B cell (primary cell): ENCODE measurements around the gene BOD1. TPM values are rescaled to one million over a fixed set of nuclear protein-coding genes. Genes with fewer than 3 reads are reported as not detected.

Experiments
- ATAC-seq: fragments of 200-7000 bp; cut with Tn5 transposase; one replicate; pipeline ENCODE4 v1.10.0; 2021; ENCODE audit warnings: low read depth, mild to moderate bottlenecking, moderate number of reproducible peaks, moderate library complexity
- CTCF ChIA-PET: fragments of 350-600 bp; sonication (Branson Sonifier 250); formaldehyde crosslinking; loops from one replicate; lab custom pipeline; 2021; ENCODE audit warnings: antibody characterized with exemption, inconsistent platforms; lab: Charles Lee
- POLR2A ChIA-PET: fragments of 350-600 bp; sonication (Branson Sonifier 250); formaldehyde crosslinking; loops from one replicate; lab custom pipeline; 2021; ENCODE audit warnings: antibody characterized with exemption; lab: Charles Lee
- DNase-seq: peaks from one replicate; pipeline ENCODE4 v3.0.0; 2013
- H2AFZ ChIP-seq: 2 replicates; pipeline ENCODE4 v1.6.1; 2012; ENCODE audit warnings: mild to moderate bottlenecking, low read depth, low read length; ENCODE audit not compliant: insufficient read depth, poor library complexity, severe bottlenecking
- H3K27ac ChIP-seq, 2 donors: 1 replicate in 1 of 2; 2 replicates in 1 of 2; pipeline ENCODE4 v1.5.1; 2012 to 2013; ENCODE audit warnings: low read length in 2 of 2, mild to moderate bottlenecking in 2 of 2, moderate library complexity in 1 of 2
- H3K27me3 ChIP-seq, 4 experiments: fragments of 200-600 bp in 1 of 4; sonication (generic) in 1 of 4; replicated peaks in 1 of 4; 1 replicate in 2 of 4; 2 replicates in 2 of 4; pipeline versions ENCODE4 v1.6.1 to v1.7.0; 2013 to 2016; ENCODE audit warnings: low read length in 3 of 4, mild to moderate bottlenecking in 2 of 4, mixed read lengths in 1 of 4, moderate library complexity in 1 of 4; ENCODE audit not compliant: insufficient read depth in 4 of 4, control insufficient read depth in 3 of 4; ENCODE audit errors: control extremely low read depth in 1 of 4
- H3K36me3 ChIP-seq, 2 experiments: replicated peaks in 1 of 2; 1 replicate in 1 of 2; 2 replicates in 1 of 2; pipeline versions ENCODE4 v1.6.1 to v1.7.1; 2013; ENCODE audit warnings: low read length in 1 of 2; ENCODE audit not compliant: insufficient read depth in 2 of 2, control insufficient read depth in 1 of 2; ENCODE audit errors: control extremely low read depth in 1 of 2, extremely low read depth in 1 of 2
- H3K4me1 ChIP-seq, 2 donors: fragments of 200-600 bp in 1 of 2; sonication (generic) in 1 of 2; 1 replicate in 1 of 2; 2 replicates in 1 of 2; pipeline versions ENCODE4 v1.5.1 to v1.6.1; 2013 to 2017; ENCODE audit warnings: low read length in 2 of 2; ENCODE audit not compliant: control insufficient read depth in 2 of 2, insufficient read depth in 2 of 2
- H3K4me2 ChIP-seq: replicated peaks from 2 replicates; pipeline ENCODE3; 2012; ENCODE audit warnings: mild to moderate bottlenecking, low read depth, low read length; ENCODE audit not compliant: poor library complexity, severe bottlenecking
- H3K4me3 ChIP-seq, 5 experiments: fragments of 200-600 bp in 1 of 5; sonication (generic) in 1 of 5; 1 replicate in 3 of 5; 2 replicates in 2 of 5; pipeline versions ENCODE4 v1.5.1 to v1.7.0; 2011 to 2016; ENCODE audit warnings: low read length in 4 of 5, mild to moderate bottlenecking in 4 of 5, low read depth in 2 of 5, control low read depth in 1 of 5, moderate library complexity in 1 of 5; ENCODE audit not compliant: insufficient read depth in 1 of 5; ENCODE audit errors: control extremely low read depth in 1 of 5, extremely low read depth in 1 of 5
- H3K79me2 ChIP-seq: fragments of 200-600 bp; sonication (generic); one replicate; pipeline ENCODE4 v1.6.0; 2016; ENCODE audit warnings: low read length; ENCODE audit not compliant: control insufficient read depth, insufficient read depth
- H3K9ac ChIP-seq: fragments of 200-600 bp; sonication (generic); 2 replicates; pipeline ENCODE4 v1.6.1; 2017; ENCODE audit warnings: mild to moderate bottlenecking, low read length, moderate library complexity
- H3K9me3 ChIP-seq, 3 donors: one replicate each; pipeline versions ENCODE4 v1.6.1 to v1.7.1; 2013; ENCODE audit warnings: low read length in 2 of 3; ENCODE audit not compliant: control insufficient read depth in 2 of 3, insufficient read depth in 1 of 3; ENCODE audit errors: control extremely low read depth in 1 of 3
- H4K20me1 ChIP-seq: 2 replicates; pipeline ENCODE4 v1.6.0; 2012; ENCODE audit warnings: mild to moderate bottlenecking, low read length; ENCODE audit not compliant: insufficient read depth, control insufficient read depth, poor library complexity, severe bottlenecking
- H3K27ac Mint-ChIP-seq: one replicate; pipeline ENCODE4 v1.8.0; 2021; ENCODE audit warnings: mixed read lengths
- H3K27me3 Mint-ChIP-seq: one replicate; pipeline ENCODE4 v1.8.0; 2021; ENCODE audit warnings: mixed read lengths
- H3K4me1 Mint-ChIP-seq: one replicate; pipeline ENCODE4 v1.8.0; 2021; ENCODE audit warnings: mixed read lengths
- H3K4me3 Mint-ChIP-seq: one replicate; pipeline ENCODE4 v1.8.0; 2021; ENCODE audit warnings: mixed read lengths
- H3K9me3 Mint-ChIP-seq: one replicate; pipeline ENCODE4 v1.8.0; 2022; ENCODE audit warnings: mixed read lengths; ENCODE audit not compliant: insufficient read depth
- EZH2 ChIP-seq: IDR thresholded peaks from 2 replicates; pipeline ENCODE4 v1.6.1; 2012; ENCODE audit warnings: borderline replicate concordance, low read depth, mild to moderate bottlenecking, moderate library complexity, low read length; ENCODE audit not compliant: insufficient read depth, poor library complexity, severe bottlenecking
- WGBS: methylation state at CpG from one replicate; pipeline ENCODE4 v1.1.5; 2013; ENCODE audit warnings: missing lambda C conversion rate; ENCODE audit not compliant: insufficient coverage; 5-methylcytosine and 5-hydroxymethylcytosine counted together
- intact Hi-C: fragments of 100-400 bp; cut with micrococcal nuclease; formaldehyde crosslinking; loops from one replicate; pipeline ENCODE4 v1.10.0; 2022
- polyA plus RNA-seq: library from polyadenylated mRNA; depleted of rRNA; stranded (reverse); fragments of >200 nt; gene quantifications from 2 replicates; pipeline ENCODE4 v1.2.3, GENCODE V29; 2012
- total RNA-seq, 2 donors: library from RNA; stranded (reverse); fragments of 120-200 nt in 1 of 2; gene quantifications; 1 replicate in 1 of 2; 2 replicates in 1 of 2; pipeline versions ENCODE4 v1.2.3 to v1.2.4, GENCODE V29; 2013 to 2022
- TF ChIP-seq, protein P1 (sequence below): fragments of 200-600 bp; IDR thresholded peaks from one replicate; pipeline ENCODE4 v1.8.0; 2022; ENCODE audit warnings: antibody characterized with exemption, mild to moderate bottlenecking

The BOD1 gene
- total and polyA plus RNA-seq, 2 donors (not counting 1 experiment from before 2014, with no cell fraction given), result 15.1 to 34.7 TPM

DNA sequence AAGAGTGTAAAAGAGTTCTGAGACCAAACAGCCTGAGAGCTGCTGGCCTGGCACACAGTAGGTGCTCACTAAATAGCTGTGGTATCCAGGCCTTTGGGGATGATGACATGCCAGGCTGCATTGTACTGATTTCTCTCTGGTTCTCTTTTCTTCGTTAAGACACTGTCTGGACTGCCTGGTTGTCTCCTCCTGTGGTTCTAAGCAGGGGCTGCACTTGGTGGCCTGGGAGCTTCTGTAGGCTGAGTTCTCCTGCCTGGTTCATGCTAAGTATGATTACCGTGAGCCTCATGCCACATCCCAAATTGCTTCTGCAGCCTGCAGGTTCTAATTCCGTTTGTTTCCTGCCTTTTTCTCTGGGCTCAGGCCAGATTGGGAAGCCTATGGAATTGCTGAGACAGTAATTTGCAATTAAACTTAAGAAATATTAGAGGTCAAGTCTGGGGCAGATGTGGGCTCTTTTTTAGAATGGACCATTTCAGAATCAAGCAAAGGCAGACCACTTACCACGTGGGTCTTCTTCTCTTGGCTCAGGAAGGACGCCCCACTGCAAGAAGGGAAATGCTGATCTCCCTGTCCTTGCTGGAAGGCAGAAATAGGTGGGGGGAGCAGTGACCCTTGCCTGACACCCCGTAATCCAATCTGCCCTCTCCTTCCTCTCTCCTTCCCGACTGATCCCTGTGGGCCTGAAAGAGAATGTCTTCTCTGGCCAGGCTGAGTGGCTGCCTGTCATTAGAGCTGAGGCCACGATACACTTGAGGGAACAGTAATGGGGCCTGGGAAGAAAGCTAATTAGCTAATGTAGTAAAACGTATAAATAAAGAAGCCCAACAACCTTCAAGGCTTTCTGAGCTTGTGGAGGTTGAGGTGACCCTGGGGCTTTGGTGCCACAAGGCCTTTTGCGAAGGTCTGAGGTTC lies 21.9 kb upstream of the BOD1 start:
- Mint-ChIP-seq H3K9me3 (no peaks in the 10 kb centered on the region), H3K27ac (no peak overlapping the region), H3K4me1 (peaks cover 3% of the 10 kb centered on the region), H3K27me3 (no peaks in the 10 kb centered on the region), H3K4me3 (no peak overlapping the region)
- Histone ChIP-seq H3K9me3 (no peaks in the 10 kb centered on the region), H3K27ac (no peak overlapping the region), H3K9ac (no peak overlapping the region), H2AFZ (no peak overlapping the region), H3K4me1 (peaks cover 0 to 3% of the 10 kb centered on the region in 2 donors), H3K4me2 (no peak overlapping the region), H3K79me2 (no peaks in the 10 kb centered on the region), H3K36me3 (no peaks in the 10 kb centered on the region), H3K27me3 (no peaks in the 10 kb centered on the region), H3K4me3 (no peak overlapping the region), H4K20me1 (no peaks in the 10 kb centered on the region)
- intact Hi-C loops, result no loop called here
- POLR2A ChIA-PET, result no interaction called here
- DNase-seq (no peak), ATAC-seq (no peak)
- no peak for TF ChIP-seq EZH2
- TF ChIP-seq, protein P1, sequence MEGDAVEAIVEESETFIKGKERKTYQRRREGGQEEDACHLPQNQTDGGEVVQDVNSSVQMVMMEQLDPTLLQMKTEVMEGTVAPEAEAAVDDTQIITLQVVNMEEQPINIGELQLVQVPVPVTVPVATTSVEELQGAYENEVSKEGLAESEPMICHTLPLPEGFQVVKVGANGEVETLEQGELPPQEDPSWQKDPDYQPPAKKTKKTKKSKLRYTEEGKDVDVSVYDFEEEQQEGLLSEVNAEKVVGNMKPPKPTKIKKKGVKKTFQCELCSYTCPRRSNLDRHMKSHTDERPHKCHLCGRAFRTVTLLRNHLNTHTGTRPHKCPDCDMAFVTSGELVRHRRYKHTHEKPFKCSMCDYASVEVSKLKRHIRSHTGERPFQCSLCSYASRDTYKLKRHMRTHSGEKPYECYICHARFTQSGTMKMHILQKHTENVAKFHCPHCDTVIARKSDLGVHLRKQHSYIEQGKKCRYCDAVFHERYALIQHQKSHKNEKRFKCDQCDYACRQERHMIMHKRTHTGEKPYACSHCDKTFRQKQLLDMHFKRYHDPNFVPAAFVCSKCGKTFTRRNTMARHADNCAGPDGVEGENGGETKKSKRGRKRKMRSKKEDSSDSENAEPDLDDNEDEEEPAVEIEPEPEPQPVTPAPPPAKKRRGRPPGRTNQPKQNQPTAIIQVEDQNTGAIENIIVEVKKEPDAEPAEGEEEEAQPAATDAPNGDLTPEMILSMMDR, result no peak
- WGBS, result 93% methylated on average over 5 of the region's 10 CpGs
- CTCF ChIA-PET, result interaction anchor here (0.6 to 1.3 kb wide), 2 partner anchors 280 to 335 kb away, joined by 3 read pairs; no protein-coding TSS in a partner anchor

DNA sequence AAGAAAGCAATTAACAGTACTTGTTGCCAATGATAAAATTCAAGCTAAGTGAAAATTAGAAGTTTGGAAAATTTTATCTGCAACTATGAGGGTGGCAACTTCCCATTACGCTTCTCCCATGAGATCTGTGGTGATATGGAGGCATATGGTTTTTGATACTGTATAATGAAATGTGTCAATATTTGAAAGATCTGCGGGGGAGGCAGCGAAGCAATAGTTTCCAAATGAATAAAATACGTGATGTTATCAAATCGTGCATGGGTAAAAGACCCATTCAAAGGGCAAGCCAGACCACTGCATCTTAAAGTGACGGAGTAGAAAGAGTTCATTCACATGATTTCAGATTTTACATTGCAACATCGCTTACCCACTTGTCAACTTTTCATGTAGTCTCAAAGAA lies 20.9 kb upstream of the BOD1 start:
- Histone ChIP-seq H3K4me1 (peaks cover 0 to 3% of the 10 kb centered on the region in 2 donors), H3K4me3 (no peak overlapping the region), H3K79me2 (no peaks in the 10 kb centered on the region), H3K4me2 (no peak overlapping the region), H3K27me3 (no peaks in the 10 kb centered on the region), H3K27ac (no peak overlapping the region), H3K9me3 (no peaks in the 10 kb centered on the region), H4K20me1 (no peaks in the 10 kb centered on the region), H3K36me3 (no peaks in the 10 kb centered on the region), H2AFZ (no peak overlapping the region), H3K9ac (no peak overlapping the region)
- no peak for ATAC-seq
- H3K9me3 Mint-ChIP-seq, result no peaks in the 10 kb centered on the region
- ChIA-PET POLR2A (no interaction called here), CTCF (interaction anchor here (0.6 to 1.3 kb wide), 3 partner anchors 35 to 336 kb away, joined by 3 to 6 read pairs (median 3); no protein-coding TSS in a partner anchor)
- 90% methylated on average over 4 of the region's 7 CpGs for WGBS
- H3K4me3 Mint-ChIP-seq, result no peak overlapping the region
- DNase-seq, result no peak
- intact Hi-C loops, result no loop called here
- H3K4me1 Mint-ChIP-seq, result peaks cover 3% of the 10 kb centered on the region
- H3K27ac Mint-ChIP-seq, result no peak overlapping the region
- H3K27me3 Mint-ChIP-seq, result no peaks in the 10 kb centered on the region
- no peak for TF ChIP-seq EZH2
- TF ChIP-seq, protein P1, result no peak
